Lung (tissue), 12 donors: ENCODE measurements around the gene UHMK1. TPM values are rescaled to one million over a fixed set of nuclear protein-coding genes. Genes with fewer than 3 reads are reported as not detected.

ENCODE experiments used
- ATAC-seq: fragments of 200-7000 bp; cut with Tn5 transposase; one replicate; pipeline ENCODE4 v1.9.1; 2020; ENCODE audit warnings: moderate number of reproducible peaks; ENCODE audit not compliant: insufficient read depth, low FRiP score
- DNase-seq, 3 donors: peaks; one replicate each; pipeline ENCODE4 v3.0.0-alpha.2; 2013 to 2017
- H3K27ac ChIP-seq, 2 donors: one replicate each; pipeline ENCODE4 v1.5.1; 2013; ENCODE audit warnings: mild to moderate bottlenecking in 2 of 2, moderate library complexity in 2 of 2, control low read depth in 1 of 2, inconsistent platforms in 1 of 2, low read depth in 1 of 2, low read length in 1 of 2
- H3K27me3 ChIP-seq, 3 donors: one replicate each; pipeline ENCODE4 v1.5.1; 2013; ENCODE audit warnings: low read length in 2 of 3; ENCODE audit not compliant: control insufficient read depth in 3 of 3, insufficient read depth in 3 of 3
- H3K36me3 ChIP-seq, 4 donors: one replicate each; pipeline ENCODE4 v1.5.1; 2013; ENCODE audit warnings: low read length in 4 of 4, mild to moderate bottlenecking in 1 of 4, moderate library complexity in 1 of 4; ENCODE audit not compliant: control insufficient read depth in 4 of 4, insufficient read depth in 4 of 4
- H3K4me1 ChIP-seq, 5 donors: one replicate each; pipeline ENCODE4 v1.5.1; 2013; ENCODE audit warnings: low read length in 5 of 5, mild to moderate bottlenecking in 2 of 5, moderate library complexity in 1 of 5; ENCODE audit not compliant: control insufficient read depth in 5 of 5, insufficient read depth in 5 of 5
- H3K4me3 ChIP-seq: one replicate; pipeline ENCODE4 v1.5.1; 2013; ENCODE audit warnings: mild to moderate bottlenecking, control low read depth, moderate library complexity
- H3K9ac ChIP-seq, 2 donors: one replicate each; pipeline ENCODE4 v1.5.1; 2013; ENCODE audit warnings: low read length in 2 of 2, control low read depth in 1 of 2; ENCODE audit not compliant: insufficient read depth in 1 of 2
- H3K9me3 ChIP-seq, 4 donors: one replicate each; pipeline ENCODE4 v1.5.1; 2013; ENCODE audit warnings: low read length in 3 of 4, mild to moderate bottlenecking in 1 of 4, moderate library complexity in 1 of 4; ENCODE audit not compliant: control insufficient read depth in 4 of 4, insufficient read depth in 3 of 4
- WGBS, 2 donors: extraction: QIAGEN DNeasy Blood & Tissue Kit; methylation state at CpG; one replicate each; pipeline ENCODE4 v1.1.7; 2013; 5-methylcytosine and 5-hydroxymethylcytosine counted together
- polyA plus RNA-seq, 2 donors: library from polyadenylated mRNA; stranded (reverse); fragments of 200-250 nt; gene quantifications; one replicate each; pipeline ENCODE4 v1.2.1, GENCODE V29; 2013
- total RNA-seq, 2 donors: library from RNA; depleted of rRNA in 1 of 2; stranded (reverse); fragments of >200 nt in 1 of 2; gene quantifications; one replicate each; pipeline ENCODE4 v1.2.1, GENCODE V29; 2014 to 2021
- TF ChIP-seq, protein P1 (sequence below): IDR thresholded peaks from 2 replicates; pipeline ENCODE4 v1.5.1; 2012; ENCODE audit warnings: mild to moderate bottlenecking; ENCODE audit errors: control extremely low read depth, extremely low read depth
- donor health status: control.
- donor health status: control.
- donor health status: Bipolar disorder and iron deficiency.
- donor health status: healthy.
- donor health status: DM: yes; HTN: yes; CAD: no.

The UHMK1 gene
- total and polyA plus RNA-seq, 4 donors, result 17.5 to 63.0 (median 32.5) TPM

DNA sequence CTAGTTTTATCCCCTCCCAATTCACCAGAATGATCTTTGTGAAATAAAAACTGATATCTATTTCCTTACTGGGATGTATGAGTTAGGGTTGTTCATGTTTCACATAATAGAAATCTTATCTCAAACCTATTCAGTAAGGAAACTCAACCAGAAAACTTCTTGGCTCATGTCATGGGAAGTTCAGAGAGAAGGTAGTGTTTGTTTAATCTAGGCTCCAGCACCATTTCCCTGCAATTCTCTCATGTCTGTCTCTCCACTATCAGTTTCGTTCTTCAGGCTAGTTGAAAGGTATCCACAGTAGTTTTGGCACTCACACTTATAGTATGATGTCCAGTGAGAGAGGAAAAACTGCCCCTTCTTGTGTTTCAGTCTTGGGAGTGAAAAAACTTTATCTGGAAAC is 34.6 kb upstream of the UHMK1 start:
- Histone ChIP-seq H3K27ac (no peak overlapping the region), H3K27me3 (no peaks in the 10 kb centered on the region), H3K9me3 (no peaks in the 10 kb centered on the region), H3K4me3 (no peak overlapping the region), H3K36me3 (no peaks in the 10 kb centered on the region), H3K4me1 (no peaks in the 10 kb centered on the region), H3K9ac (no peak overlapping the region)
- ATAC-seq (no peak), DNase-seq (no peak)
- 26 to 67% methylated on average over 1 of the region's 1 CpG for WGBS, 2 donors
- TF ChIP-seq, protein P1, sequence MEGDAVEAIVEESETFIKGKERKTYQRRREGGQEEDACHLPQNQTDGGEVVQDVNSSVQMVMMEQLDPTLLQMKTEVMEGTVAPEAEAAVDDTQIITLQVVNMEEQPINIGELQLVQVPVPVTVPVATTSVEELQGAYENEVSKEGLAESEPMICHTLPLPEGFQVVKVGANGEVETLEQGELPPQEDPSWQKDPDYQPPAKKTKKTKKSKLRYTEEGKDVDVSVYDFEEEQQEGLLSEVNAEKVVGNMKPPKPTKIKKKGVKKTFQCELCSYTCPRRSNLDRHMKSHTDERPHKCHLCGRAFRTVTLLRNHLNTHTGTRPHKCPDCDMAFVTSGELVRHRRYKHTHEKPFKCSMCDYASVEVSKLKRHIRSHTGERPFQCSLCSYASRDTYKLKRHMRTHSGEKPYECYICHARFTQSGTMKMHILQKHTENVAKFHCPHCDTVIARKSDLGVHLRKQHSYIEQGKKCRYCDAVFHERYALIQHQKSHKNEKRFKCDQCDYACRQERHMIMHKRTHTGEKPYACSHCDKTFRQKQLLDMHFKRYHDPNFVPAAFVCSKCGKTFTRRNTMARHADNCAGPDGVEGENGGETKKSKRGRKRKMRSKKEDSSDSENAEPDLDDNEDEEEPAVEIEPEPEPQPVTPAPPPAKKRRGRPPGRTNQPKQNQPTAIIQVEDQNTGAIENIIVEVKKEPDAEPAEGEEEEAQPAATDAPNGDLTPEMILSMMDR, result no peak

DNA sequence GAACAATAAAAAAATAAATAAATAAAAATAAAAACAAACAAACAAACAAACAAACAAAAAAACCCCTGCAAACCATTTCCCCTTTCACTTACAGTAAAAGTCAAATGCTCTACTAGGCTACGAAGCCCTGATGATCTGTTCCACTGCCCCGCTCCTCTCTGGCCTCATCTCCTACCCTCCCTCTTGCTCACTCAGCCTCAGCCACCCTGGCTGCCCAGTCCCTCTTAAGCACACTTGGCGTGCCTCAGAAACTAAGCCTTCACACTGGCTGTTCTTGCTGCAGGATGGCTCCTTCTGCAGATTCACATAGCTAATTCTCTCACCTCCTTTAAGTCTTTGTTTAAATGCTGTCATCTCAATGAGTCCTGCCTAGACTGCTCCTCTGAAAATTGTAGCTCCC is 30.8 kb upstream of the UHMK1 start:
- Histone ChIP-seq H3K27me3 (peaks cover 0 to 6% (median 3%) of the 10 kb centered on the region in 3 donors), H3K36me3 (no peaks in the 10 kb centered on the region), H3K9ac (no peak overlapping the region), H3K9me3 (no peaks in the 10 kb centered on the region), H3K27ac (no peak overlapping the region), H3K4me1 (no peaks in the 10 kb centered on the region), H3K4me3 (no peak overlapping the region)
- TF ChIP-seq, protein P1, result no peak
- 75 to 92% methylated on average over 3 of the region's 3 CpGs for WGBS, 2 donors
- DNase-seq, result no peak
- no peak for ATAC-seq

DNA sequence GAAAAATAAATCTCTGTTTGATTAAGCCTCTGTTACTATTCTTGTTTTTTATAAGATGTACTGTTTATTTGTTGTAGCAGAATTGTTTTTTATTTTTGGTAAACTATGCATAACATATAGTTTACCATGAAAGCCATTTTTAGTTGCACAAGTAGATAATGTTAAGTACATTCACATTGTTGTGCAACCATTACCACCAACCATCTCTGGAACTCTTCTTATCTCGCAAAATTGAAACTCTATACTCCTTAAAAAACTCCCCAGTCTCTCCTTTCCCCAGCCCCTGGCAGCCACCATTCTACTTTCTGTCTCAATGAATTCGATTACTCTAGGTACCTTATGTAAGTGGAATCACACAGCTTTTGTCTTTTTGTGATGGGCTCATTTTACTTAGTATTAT is 27.4 kb upstream of the UHMK1 start:
- no peak overlapping the region for H3K4me3 ChIP-seq
- no peaks in the 10 kb centered on the region for H3K4me1 ChIP-seq
- H3K27me3 ChIP-seq, result peaks cover 0 to 6% (median 3%) of the 10 kb centered on the region in 3 donors
- ATAC-seq (no peak), DNase-seq (no peak)
- H3K36me3 ChIP-seq, result no peaks in the 10 kb centered on the region
- TF ChIP-seq, protein P1, result no peak
- H3K27ac ChIP-seq, result no peak overlapping the region
- H3K9me3 ChIP-seq, result no peaks in the 10 kb centered on the region
- no peak overlapping the region for H3K9ac ChIP-seq
- 67 to 88% methylated on average over 2 of the region's 2 CpGs for WGBS, 2 donors

DNA sequence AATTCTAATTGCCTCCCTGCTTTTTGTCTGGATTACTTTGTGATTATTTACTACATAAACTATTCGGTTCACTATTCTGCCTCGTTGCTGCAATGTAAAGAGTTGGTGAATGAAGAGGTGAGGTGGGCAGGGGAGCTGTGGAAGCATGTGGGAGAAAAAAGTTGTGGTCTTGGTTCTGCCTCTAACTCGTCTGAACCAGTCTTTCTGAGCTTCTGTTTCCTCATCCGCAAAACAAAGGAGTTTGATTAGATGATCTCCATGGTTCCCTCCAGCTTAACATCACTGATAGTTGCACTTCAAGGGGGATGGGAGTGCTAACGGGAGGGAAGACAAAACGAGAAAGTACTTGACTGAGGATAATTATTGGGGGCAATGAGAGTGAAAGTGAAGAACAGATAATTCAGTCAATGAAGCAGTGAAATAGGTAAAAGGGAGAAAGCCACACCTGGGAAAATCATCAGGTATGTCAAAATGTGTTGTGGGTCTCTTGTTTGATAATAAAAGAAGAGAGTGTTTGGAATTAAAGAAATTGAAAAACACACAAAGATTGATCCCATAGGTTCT is 26.2 kb upstream of the UHMK1 start:
- no peak overlapping the region for H3K9ac ChIP-seq
- H3K4me3 ChIP-seq, result no peak overlapping the region
- H3K9me3 ChIP-seq, result no peaks in the 10 kb centered on the region
- WGBS, 2 donors, result 56 to 70% methylated on average over 6 of the region's 6 CpGs
- H3K4me1 ChIP-seq, result no peaks in the 10 kb centered on the region
- ATAC-seq (no peak), DNase-seq (no peak)
- H3K27ac ChIP-seq, result no peak overlapping the region
- H3K27me3 ChIP-seq, result peaks cover 0 to 6% (median 3%) of the 10 kb centered on the region in 3 donors
- TF ChIP-seq, protein P1, result no peak
- no peaks in the 10 kb centered on the region for H3K36me3 ChIP-seq
